ENCODE measurements around the gene RPS14. TPM values are rescaled to one million over a fixed set of nuclear protein-coding genes. Genes with fewer than 3 reads are reported as not detected.

The RPS14 gene
- polyA plus RNA-seq, 1 donor from 2014 or later: 3,490 TPM

DNA sequence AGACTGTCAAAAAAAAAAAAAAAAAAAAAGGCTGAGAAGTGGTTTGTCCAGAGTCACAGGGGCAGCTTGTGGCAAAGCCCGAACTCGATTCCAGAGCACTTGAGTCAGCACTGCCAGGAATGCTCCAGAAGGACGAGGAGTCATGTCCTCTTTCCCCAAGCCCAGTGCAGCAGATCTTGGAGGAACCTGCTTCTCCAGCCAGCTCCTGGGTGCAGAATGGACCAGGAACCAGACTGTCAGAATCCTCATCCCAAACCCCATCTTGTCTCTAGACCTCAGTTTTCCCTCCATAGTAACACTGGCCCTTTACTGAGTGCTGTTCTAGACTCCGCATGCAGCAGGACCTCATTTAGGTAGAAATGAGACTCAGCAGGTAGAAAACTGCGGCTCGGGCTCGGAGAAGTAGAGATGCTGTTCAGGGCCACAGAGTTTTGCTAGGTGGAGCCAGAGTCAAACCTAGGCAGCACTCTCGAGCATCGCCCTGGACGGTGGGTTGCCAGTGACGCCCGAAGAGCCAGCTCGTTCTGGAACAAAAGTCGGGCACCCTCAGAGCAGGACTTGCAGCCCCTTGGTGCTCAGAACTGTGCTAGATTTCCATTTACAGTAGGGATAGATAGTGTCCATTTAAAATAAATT, 52.3 kb downstream of the RPS14 start:
- H3K79me2 ChIP-seq (replicated peaks; ENCODE audit: insufficient read depth, low read length): no peaks in the 10 kb centered on the region
- H3K4me2 ChIP-seq (ENCODE audit: low read length): no peak overlapping the region
- H3K36me3 ChIP-seq (ENCODE audit: insufficient read depth, low read length): no peaks in the 10 kb centered on the region
- H3K27ac ChIP-seq (ENCODE audit: low read length): no peak overlapping the region
- H3F3A ChIP-seq (ENCODE audit: insufficient read depth, low read length, poor library complexity, severe bottlenecking): no peaks in the 10 kb centered on the region
- no peaks in the 10 kb centered on the region for H3K9me2 ChIP-seq (ENCODE audit: insufficient read depth, low read length)
- no peak overlapping the region for H2AFZ ChIP-seq (ENCODE audit: low read depth, low read length)
- H3K9ac ChIP-seq (ENCODE audit: low read length): no peak overlapping the region
- no peak overlapping the region for H3K4me3 ChIP-seq (ENCODE audit: low read length)
- no peaks in the 10 kb centered on the region for H3K27me3 ChIP-seq (ENCODE audit: insufficient read depth, low read depth, low read length)
- H4K20me1 ChIP-seq (ENCODE audit: insufficient read depth): no peaks in the 10 kb centered on the region
- TF ChIP-seq EP300 (conservative IDR thresholded peaks at IDR 0.05; ENCODE audit: poor library complexity, severe bottlenecking): no peak
- TF ChIP-seq, protein P1, sequence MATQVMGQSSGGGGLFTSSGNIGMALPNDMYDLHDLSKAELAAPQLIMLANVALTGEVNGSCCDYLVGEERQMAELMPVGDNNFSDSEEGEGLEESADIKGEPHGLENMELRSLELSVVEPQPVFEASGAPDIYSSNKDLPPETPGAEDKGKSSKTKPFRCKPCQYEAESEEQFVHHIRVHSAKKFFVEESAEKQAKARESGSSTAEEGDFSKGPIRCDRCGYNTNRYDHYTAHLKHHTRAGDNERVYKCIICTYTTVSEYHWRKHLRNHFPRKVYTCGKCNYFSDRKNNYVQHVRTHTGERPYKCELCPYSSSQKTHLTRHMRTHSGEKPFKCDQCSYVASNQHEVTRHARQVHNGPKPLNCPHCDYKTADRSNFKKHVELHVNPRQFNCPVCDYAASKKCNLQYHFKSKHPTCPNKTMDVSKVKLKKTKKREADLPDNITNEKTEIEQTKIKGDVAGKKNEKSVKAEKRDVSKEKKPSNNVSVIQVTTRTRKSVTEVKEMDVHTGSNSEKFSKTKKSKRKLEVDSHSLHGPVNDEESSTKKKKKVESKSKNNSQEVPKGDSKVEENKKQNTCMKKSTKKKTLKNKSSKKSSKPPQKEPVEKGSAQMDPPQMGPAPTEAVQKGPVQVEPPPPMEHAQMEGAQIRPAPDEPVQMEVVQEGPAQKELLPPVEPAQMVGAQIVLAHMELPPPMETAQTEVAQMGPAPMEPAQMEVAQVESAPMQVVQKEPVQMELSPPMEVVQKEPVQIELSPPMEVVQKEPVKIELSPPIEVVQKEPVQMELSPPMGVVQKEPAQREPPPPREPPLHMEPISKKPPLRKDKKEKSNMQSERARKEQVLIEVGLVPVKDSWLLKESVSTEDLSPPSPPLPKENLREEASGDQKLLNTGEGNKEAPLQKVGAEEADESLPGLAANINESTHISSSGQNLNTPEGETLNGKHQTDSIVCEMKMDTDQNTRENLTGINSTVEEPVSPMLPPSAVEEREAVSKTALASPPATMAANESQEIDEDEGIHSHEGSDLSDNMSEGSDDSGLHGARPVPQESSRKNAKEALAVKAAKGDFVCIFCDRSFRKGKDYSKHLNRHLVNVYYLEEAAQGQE (IDR thresholded peaks at IDR 0.05; ENCODE audit: borderline replicate concordance): no peak
- no peak for TF ChIP-seq RAD21 (conservative IDR thresholded peaks at IDR 0.05)
- no peak for TF ChIP-seq EZH2 (IDR thresholded peaks at IDR 0.05; ENCODE audit: borderline replicate concordance, insufficient read depth, low read length, poor library complexity, severe bottlenecking)
- no peak for TF ChIP-seq SMC3 (conservative IDR thresholded peaks at IDR 0.05; ENCODE audit: poor library complexity)
- no peak for TF ChIP-seq MXI1 (conservative IDR thresholded peaks at IDR 0.05; ENCODE audit: poor library complexity, severe bottlenecking)
- TF ChIP-seq POLR2AphosphoS5 (IDR thresholded peaks at IDR 0.05): no peak
- TF ChIP-seq TAF1 (IDR thresholded peaks at IDR 0.05; ENCODE audit: low read depth): no peak
- TF ChIP-seq, protein P2, sequence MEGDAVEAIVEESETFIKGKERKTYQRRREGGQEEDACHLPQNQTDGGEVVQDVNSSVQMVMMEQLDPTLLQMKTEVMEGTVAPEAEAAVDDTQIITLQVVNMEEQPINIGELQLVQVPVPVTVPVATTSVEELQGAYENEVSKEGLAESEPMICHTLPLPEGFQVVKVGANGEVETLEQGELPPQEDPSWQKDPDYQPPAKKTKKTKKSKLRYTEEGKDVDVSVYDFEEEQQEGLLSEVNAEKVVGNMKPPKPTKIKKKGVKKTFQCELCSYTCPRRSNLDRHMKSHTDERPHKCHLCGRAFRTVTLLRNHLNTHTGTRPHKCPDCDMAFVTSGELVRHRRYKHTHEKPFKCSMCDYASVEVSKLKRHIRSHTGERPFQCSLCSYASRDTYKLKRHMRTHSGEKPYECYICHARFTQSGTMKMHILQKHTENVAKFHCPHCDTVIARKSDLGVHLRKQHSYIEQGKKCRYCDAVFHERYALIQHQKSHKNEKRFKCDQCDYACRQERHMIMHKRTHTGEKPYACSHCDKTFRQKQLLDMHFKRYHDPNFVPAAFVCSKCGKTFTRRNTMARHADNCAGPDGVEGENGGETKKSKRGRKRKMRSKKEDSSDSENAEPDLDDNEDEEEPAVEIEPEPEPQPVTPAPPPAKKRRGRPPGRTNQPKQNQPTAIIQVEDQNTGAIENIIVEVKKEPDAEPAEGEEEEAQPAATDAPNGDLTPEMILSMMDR (IDR thresholded peaks at IDR 0.05; ENCODE audit: poor library complexity, severe bottlenecking): no peak
- H3K9me3 ChIP-seq (ENCODE audit: low read length): no peaks in the 10 kb centered on the region

DNA sequence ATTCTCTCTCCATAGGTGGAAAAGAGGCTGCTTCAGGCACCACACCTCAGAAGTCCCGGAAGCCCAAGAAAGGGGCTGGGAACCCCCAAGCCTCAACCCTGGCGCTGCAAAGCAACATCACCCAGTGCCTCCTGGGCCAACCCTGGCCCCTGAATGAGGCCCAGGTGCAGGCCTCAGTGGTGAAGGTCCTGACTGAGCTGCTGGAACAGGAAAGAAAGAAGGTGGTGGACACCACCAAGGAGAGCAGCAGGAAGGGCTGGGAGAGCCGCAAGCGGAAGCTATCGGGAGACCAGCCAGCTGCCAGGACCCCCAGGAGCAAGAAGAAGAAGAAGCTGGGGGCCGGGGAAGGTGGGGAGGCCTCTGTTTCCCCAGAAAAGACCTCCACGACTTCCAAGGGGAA, 53.3 kb downstream of the RPS14 start:
- H3K9me3 ChIP-seq (ENCODE audit: low read length): no peaks in the 10 kb centered on the region
- no peaks in the 10 kb centered on the region for H3K79me2 ChIP-seq (replicated peaks; ENCODE audit: insufficient read depth, low read length)
- no peak overlapping the region for H3K4me2 ChIP-seq (ENCODE audit: low read length)
- H3K27me3 ChIP-seq (ENCODE audit: insufficient read depth, low read depth, low read length): no peaks in the 10 kb centered on the region
- H3K27ac ChIP-seq (ENCODE audit: low read length): no peak overlapping the region
- TF ChIP-seq MXI1 (conservative IDR thresholded peaks at IDR 0.05; ENCODE audit: poor library complexity, severe bottlenecking): no peak
- no peak for TF ChIP-seq SMC3 (conservative IDR thresholded peaks at IDR 0.05; ENCODE audit: poor library complexity)
- TF ChIP-seq, protein P2 (IDR thresholded peaks at IDR 0.05; ENCODE audit: poor library complexity, severe bottlenecking): no peak
- TF ChIP-seq, protein P1 (IDR thresholded peaks at IDR 0.05; ENCODE audit: borderline replicate concordance): no peak
- TF ChIP-seq TAF1 (IDR thresholded peaks at IDR 0.05; ENCODE audit: low read depth): no peak
- no peak for TF ChIP-seq RAD21 (conservative IDR thresholded peaks at IDR 0.05)
- no peak for TF ChIP-seq POLR2AphosphoS5 (IDR thresholded peaks at IDR 0.05)
- TF ChIP-seq EZH2 (IDR thresholded peaks at IDR 0.05; ENCODE audit: borderline replicate concordance, insufficient read depth, low read length, poor library complexity, severe bottlenecking): no peak
- no peak for TF ChIP-seq EP300 (conservative IDR thresholded peaks at IDR 0.05; ENCODE audit: poor library complexity, severe bottlenecking)
- no peaks in the 10 kb centered on the region for H4K20me1 ChIP-seq (ENCODE audit: insufficient read depth)
- no peak overlapping the region for H3K9ac ChIP-seq (ENCODE audit: low read length)
- no peaks in the 10 kb centered on the region for H3K36me3 ChIP-seq (ENCODE audit: insufficient read depth, low read length)
- H3F3A ChIP-seq (ENCODE audit: insufficient read depth, low read length, poor library complexity, severe bottlenecking): no peaks in the 10 kb centered on the region
- H3K4me3 ChIP-seq (ENCODE audit: low read length): no peak overlapping the region
- H2AFZ ChIP-seq (ENCODE audit: low read depth, low read length): no peak overlapping the region
- H3K9me2 ChIP-seq (ENCODE audit: insufficient read depth, low read length): no peaks in the 10 kb centered on the region

All from neural cell (in vitro differentiated cells).